Adrenal gland (tissue), 12 donors: Measurements from ENCODE around the gene PRKCA. TPM values are rescaled to one million over a fixed set of nuclear protein-coding genes. Genes with fewer than 3 reads are reported as not detected.

Source experiments
- DNase-seq, 7 donors: peaks; one replicate each; pipeline ENCODE4 v3.0.0-alpha.2; 2019 to 2020
- H3K27ac ChIP-seq, 5 donors: fragments of 200-600 bp; sonication (generic) in 4 of 5; 1 replicate in 3 of 5; 2 replicates in 2 of 5; pipeline versions ENCODE4 v1.5.1 to v1.8.0; 2016 to 2020; ENCODE audit warnings: mild to moderate bottlenecking in 1 of 5
- H3K27me3 ChIP-seq: fragments of 200-600 bp; 2 replicates; pipeline ENCODE4 v1.8.0; 2021
- H3K36me3 ChIP-seq, 2 donors: fragments of 200-600 bp; replicated peaks in 1 of 2; 1 replicate in 1 of 2; 2 replicates in 1 of 2; pipeline versions ENCODE4 v1.5.1 to v1.8.0; 2018 to 2022
- H3K4me1 ChIP-seq, 2 donors: fragments of 200-600 bp; replicated peaks in 1 of 2; 1 replicate in 1 of 2; 2 replicates in 1 of 2; pipeline versions ENCODE4 v1.5.1 to v1.8.0; 2018 to 2021
- H3K4me3 ChIP-seq, 4 donors: fragments of 200-600 bp; sonication (generic) in 3 of 4; one replicate each; pipeline ENCODE4 v1.5.1; 2016 to 2018
- H3K9me3 ChIP-seq, 3 donors: fragments of 200-600 bp; sonication (generic) in 1 of 3; replicated peaks in 1 of 3; 1 replicate in 2 of 3; 2 replicates in 1 of 3; pipeline versions ENCODE4 v1.5.1 to v1.8.0; 2016 to 2021
- POLR2A ChIP-seq, 2 donors: fragments of 450-650 bp; IDR thresholded peaks; one replicate each; pipeline ENCODE4 v1.6.1; 2017; ENCODE audit warnings: antibody characterized with exemption in 2 of 2, mild to moderate bottlenecking in 2 of 2, moderate library complexity in 1 of 2
- WGBS, 4 donors: extraction: QIAGEN DNeasy Blood & Tissue Kit in 2 of 4; methylation state at CpG; one replicate each; pipeline versions ENCODE4 v1.1.5 to v1.1.7; 2013 to 2017; 5-methylcytosine and 5-hydroxymethylcytosine counted together
- intact Hi-C, 2 donors: fragments of 100-400 bp; cut with DNase I; formaldehyde crosslinking; loops; one replicate each; pipeline versions ENCODE4 v1.14.1 to v1.15.0; 2022 to 2023
- polyA plus RNA-seq, 3 donors: library from polyadenylated mRNA; stranded (reverse); fragments of 200-250 nt in 2 of 3; fragments of 350-450 nt in 1 of 3; fragmentation: Illumina TruSeq in 1 of 3; extraction: RNeasy Lipid Tissue Mini Kit (QIAGEN cat#74804) in 1 of 3; gene quantifications; one replicate each; pipeline ENCODE4 v1.2.3, GENCODE V29; 2013 to 2014
- total RNA-seq, 9 donors: library from RNA; depleted of rRNA in 4 of 9; stranded (reverse); fragments of >200 nt in 4 of 9; fragments of 120-200 nt in 1 of 9; fragmentation: NEBNext Ultra II Directional in 1 of 9; extraction: Animal tissue kit (Norgen Biotek cat#: 25700) in 1 of 9; gene quantifications; one replicate each; pipeline versions ENCODE4 v1.1.0 to v1.2.4, GENCODE V29; 2013 to 2023
- TF ChIP-seq, protein P1 (sequence below), 6 experiments: fragments of 450-650 bp in 4 of 6; fragments of 200-600 bp in 2 of 6; sonication (generic) in 1 of 6; IDR thresholded peaks; 1 replicate in 5 of 6; 2 replicates in 1 of 6; pipeline versions ENCODE4 v1.5.1 to v1.8.0; 2016 to 2021; ENCODE audit warnings: antibody characterized with exemption in 6 of 6, mild to moderate bottlenecking in 2 of 6, moderate library complexity in 1 of 6
- donor health status: healthy with polysubstance abuse.
- donor health status: Bipolar disorder and iron deficiency.
- donor health status: DM: yes; HTN: yes; CAD: no.
- donor health status: DM: no; HTN: no; CAD: no.
- donor health status: DM: no; HTN: no; CAD: no.
- donor health status: DM: yes; HTN: yes; CAD: no.

The PRKCA gene
- total and polyA plus RNA-seq, 12 donors, result 15.1 to 202 (median 84.1) TPM

GRCh38 chr17:66746736-66747135, 444.3 kb downstream of the PRKCA start:
- WGBS, 4 donors, result 80 to 88% (median 83%) methylated on average over 5 of the region's 5 CpGs
- intact Hi-C loops, result no loop called here
- Histone ChIP-seq H3K27me3 (no peaks in the 10 kb centered on the region), H3K4me1 (no peaks in the 10 kb centered on the region), H3K36me3 (peaks cover 0 to 15% of the 10 kb centered on the region in 2 donors), H3K4me3 (no peak overlapping the region), H3K9me3 (no peaks in the 10 kb centered on the region), H3K27ac (no peak overlapping the region)
- DNase-seq, result no peak
- no peak for TF ChIP-seq POLR2A (IDR thresholded peaks at IDR 0.05)
- TF ChIP-seq, protein P1, sequence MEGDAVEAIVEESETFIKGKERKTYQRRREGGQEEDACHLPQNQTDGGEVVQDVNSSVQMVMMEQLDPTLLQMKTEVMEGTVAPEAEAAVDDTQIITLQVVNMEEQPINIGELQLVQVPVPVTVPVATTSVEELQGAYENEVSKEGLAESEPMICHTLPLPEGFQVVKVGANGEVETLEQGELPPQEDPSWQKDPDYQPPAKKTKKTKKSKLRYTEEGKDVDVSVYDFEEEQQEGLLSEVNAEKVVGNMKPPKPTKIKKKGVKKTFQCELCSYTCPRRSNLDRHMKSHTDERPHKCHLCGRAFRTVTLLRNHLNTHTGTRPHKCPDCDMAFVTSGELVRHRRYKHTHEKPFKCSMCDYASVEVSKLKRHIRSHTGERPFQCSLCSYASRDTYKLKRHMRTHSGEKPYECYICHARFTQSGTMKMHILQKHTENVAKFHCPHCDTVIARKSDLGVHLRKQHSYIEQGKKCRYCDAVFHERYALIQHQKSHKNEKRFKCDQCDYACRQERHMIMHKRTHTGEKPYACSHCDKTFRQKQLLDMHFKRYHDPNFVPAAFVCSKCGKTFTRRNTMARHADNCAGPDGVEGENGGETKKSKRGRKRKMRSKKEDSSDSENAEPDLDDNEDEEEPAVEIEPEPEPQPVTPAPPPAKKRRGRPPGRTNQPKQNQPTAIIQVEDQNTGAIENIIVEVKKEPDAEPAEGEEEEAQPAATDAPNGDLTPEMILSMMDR (IDR thresholded peaks at IDR 0.05), result no peak

DNA sequence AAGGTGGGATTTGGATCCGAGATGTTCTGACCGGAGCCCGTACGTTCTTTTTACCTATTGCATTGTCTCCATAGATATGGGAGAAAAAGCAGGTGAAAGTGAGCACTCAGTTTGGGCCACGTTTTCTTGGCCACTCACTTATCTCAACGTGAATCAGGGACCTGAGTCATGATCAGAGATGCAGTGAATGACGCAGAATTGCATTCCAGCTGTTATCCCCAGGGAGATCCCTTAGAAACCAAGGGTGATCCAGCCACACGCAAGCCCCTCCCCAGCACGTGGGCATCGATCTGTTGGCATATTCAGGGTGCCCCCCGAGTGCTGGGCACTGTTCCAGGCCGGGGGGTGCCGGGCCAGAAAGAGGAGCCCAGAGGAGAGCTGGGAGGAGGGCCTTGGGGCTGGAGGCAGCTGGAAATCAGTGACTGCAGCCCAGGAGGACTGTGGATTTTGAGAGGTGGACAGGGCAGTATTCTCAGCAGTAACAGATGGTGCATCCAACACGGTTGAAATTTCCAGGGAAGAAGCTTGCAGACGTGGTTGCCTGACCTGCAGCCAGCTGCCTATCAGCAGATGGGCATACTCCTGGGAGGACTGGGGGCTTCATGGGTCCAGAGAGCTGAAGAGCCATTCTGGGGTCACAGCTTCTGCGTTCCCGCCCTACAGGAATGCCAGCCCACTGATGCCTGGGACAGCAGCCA, 445.3 kb downstream of the PRKCA start:
- peak overlapping the region in 1 of 5 donors; percentile 25 for H3K27ac ChIP-seq
- intact Hi-C loops, result no loop called here
- H3K4me3 ChIP-seq, result no peak overlapping the region
- H3K36me3 ChIP-seq, result peaks cover 0 to 5% of the 10 kb centered on the region in 2 donors
- H3K4me1 ChIP-seq, result no peaks in the 10 kb centered on the region
- H3K9me3 ChIP-seq, result no peaks in the 10 kb centered on the region
- 74 to 83% (median 77%) methylated on average over 9 to 17 of the region's 17 CpGs for WGBS, 4 donors
- DNase-seq, result peak in 5 of 7 donors; percentile 23 to 59 (median 49)
- no peak for TF ChIP-seq POLR2A (IDR thresholded peaks at IDR 0.05)
- TF ChIP-seq, protein P1 (IDR thresholded peaks at IDR 0.05), result no peak
- H3K27me3 ChIP-seq, result no peaks in the 10 kb centered on the region

- Histone ChIP-seq H3K27me3 (no peaks in the 10 kb centered on the region), H3K4me1 (no peaks in the 10 kb centered on the region), H3K4me3 (no peak overlapping the region), H3K36me3 (no peaks in the 10 kb centered on the region), H3K27ac (no peak overlapping the region), H3K9me3 (no peaks in the 10 kb centered on the region)
- intact Hi-C loops, result no loop called here
- WGBS, 4 donors, result 83 to 87% (median 84%) methylated on average over 8 of the region's 8 CpGs
- TF ChIP-seq, protein P1 (IDR thresholded peaks at IDR 0.05), result no peak
- no peak for TF ChIP-seq POLR2A (IDR thresholded peaks at IDR 0.05)
- DNase-seq, result no peak
Observed at GRCh38 chr17:66748578-66748977, 446.2 kb downstream of the PRKCA start.

- Histone ChIP-seq H3K27me3 (no peaks in the 10 kb centered on the region), H3K9me3 (no peaks in the 10 kb centered on the region), H3K36me3 (no peaks in the 10 kb centered on the region), H3K4me3 (no peak overlapping the region), H3K27ac (no peak overlapping the region), H3K4me1 (no peaks in the 10 kb centered on the region)
- no peak for DNase-seq
- intact Hi-C loops, result no loop called here
- WGBS, 4 donors, result 95 to 100% (median 97%) methylated on average over 7 of the region's 7 CpGs
- TF ChIP-seq, protein P1 (IDR thresholded peaks at IDR 0.05), result no peak
- TF ChIP-seq POLR2A (IDR thresholded peaks at IDR 0.05), result no peak
Observed at GRCh38 chr17:66749217-66749832, 446.9 kb downstream of the PRKCA start.
